Kidney epithelial cell (primary cell): ENCODE measurements around the gene CXCL13. TPM values are rescaled to one million over a fixed set of nuclear protein-coding genes. Genes with fewer than 3 reads are reported as not detected.

Experiments
- DNase-seq: peaks from one replicate; pipeline ENCODE4 v3.0.0-alpha.2; 2010; ENCODE audit warnings: low read depth
- H3K27me3 ChIP-seq: 2 replicates; pipeline ENCODE4 v1.6.0; 2011; ENCODE audit warnings: low read length; ENCODE audit not compliant: control insufficient read depth, insufficient read depth
- H3K36me3 ChIP-seq: 2 replicates; pipeline ENCODE4 v1.5.1; 2011; ENCODE audit warnings: low read length; ENCODE audit not compliant: control insufficient read depth, insufficient read depth
- H3K4me3 ChIP-seq: 2 replicates; pipeline ENCODE4 v1.5.1; 2011; ENCODE audit warnings: low read depth, mild to moderate bottlenecking, control low read depth, low read length
- total RNA-seq: library from RNA; depleted of rRNA; stranded (reverse); fragments of >200 nt; gene quantifications from 2 replicates; pipeline ENCODE4 v1.2.3, GENCODE V29; 2015
- TF ChIP-seq, protein P1 (sequence below): IDR thresholded peaks from 2 replicates; pipeline ENCODE4 v1.5.1; 2011; ENCODE audit warnings: mild to moderate bottlenecking, moderate library complexity, low read length, control low read depth, inconsistent platforms; ENCODE audit not compliant: insufficient read depth, poor library complexity, severe bottlenecking

Gene CXCL13
- total RNA-seq, 1 donor from 2014 or later: not detected

DNA sequence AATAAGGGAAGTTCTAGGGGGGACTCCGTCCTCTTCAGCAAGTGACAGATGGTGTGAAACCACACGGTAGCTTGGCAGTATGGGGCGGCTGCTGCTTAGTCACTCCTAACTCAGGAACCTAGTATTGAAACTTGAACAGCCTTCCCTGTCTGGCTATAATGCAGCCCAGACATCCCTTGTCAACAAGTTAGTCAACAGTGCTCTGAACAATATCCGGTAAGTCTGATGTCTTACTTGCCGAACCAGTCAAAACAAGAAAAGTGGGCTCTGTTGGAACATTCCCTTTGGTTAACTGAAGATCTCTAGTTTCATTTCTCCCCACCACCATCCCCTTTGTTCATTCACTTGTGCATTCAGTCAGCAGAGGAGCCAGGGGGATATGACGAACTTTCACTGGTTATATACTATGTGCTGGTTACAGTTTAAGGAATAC lies 18.7 kb upstream of the CXCL13 start:
- Histone ChIP-seq H3K27me3 (no peaks in the 10 kb centered on the region), H3K36me3 (no peaks in the 10 kb centered on the region), H3K4me3 (no peak overlapping the region)
- TF ChIP-seq, protein P1, sequence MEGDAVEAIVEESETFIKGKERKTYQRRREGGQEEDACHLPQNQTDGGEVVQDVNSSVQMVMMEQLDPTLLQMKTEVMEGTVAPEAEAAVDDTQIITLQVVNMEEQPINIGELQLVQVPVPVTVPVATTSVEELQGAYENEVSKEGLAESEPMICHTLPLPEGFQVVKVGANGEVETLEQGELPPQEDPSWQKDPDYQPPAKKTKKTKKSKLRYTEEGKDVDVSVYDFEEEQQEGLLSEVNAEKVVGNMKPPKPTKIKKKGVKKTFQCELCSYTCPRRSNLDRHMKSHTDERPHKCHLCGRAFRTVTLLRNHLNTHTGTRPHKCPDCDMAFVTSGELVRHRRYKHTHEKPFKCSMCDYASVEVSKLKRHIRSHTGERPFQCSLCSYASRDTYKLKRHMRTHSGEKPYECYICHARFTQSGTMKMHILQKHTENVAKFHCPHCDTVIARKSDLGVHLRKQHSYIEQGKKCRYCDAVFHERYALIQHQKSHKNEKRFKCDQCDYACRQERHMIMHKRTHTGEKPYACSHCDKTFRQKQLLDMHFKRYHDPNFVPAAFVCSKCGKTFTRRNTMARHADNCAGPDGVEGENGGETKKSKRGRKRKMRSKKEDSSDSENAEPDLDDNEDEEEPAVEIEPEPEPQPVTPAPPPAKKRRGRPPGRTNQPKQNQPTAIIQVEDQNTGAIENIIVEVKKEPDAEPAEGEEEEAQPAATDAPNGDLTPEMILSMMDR: no peak
- DNase-seq: no peak

DNA sequence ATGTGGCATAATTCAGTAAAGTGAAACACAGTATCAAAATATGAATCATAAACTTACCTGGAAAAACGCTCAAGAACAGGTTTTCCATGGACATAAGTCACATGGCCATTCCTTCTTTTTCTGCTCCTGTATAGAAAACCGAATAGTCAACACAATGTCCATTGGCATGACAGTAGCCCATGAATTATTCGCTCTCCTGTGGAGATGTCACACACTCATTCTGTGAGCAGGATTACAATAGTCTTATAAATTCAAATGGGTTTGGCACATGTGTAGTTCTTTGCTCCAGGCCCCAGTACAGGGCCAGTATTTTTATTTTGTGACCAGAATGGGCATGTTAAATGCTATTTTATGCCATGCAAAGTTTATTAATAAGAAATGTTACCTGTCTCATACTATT lies 15.1 kb upstream of the CXCL13 start:
- TF ChIP-seq, protein P1: no peak
- no peaks in the 10 kb centered on the region for H3K27me3 ChIP-seq
- no peak overlapping the region for H3K4me3 ChIP-seq
- no peaks in the 10 kb centered on the region for H3K36me3 ChIP-seq
- DNase-seq: no peak

DNA sequence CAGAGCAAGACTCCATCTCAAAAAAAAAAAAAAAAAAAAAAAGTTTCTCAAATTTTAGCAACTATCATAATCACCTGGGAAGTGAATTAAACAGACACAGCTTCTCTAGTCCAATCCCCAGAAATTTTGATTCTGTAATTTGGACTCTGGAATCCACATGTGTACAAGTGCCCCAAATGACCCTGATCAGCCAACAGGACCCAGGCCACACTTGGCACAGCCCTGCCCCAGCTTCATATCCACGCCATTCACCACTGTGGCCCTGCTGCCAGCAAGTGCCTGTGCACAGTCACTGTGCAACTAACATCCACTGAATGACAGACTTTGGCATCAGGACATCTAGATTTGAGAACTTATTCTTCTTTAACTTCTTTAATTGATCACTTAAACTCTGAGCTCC lies 14.1 kb upstream of the CXCL13 start:
- no peak for DNase-seq
- TF ChIP-seq, protein P1: no peak
- no peak overlapping the region for H3K4me3 ChIP-seq
- H3K36me3 ChIP-seq: no peaks in the 10 kb centered on the region
- no peaks in the 10 kb centered on the region for H3K27me3 ChIP-seq

DNA sequence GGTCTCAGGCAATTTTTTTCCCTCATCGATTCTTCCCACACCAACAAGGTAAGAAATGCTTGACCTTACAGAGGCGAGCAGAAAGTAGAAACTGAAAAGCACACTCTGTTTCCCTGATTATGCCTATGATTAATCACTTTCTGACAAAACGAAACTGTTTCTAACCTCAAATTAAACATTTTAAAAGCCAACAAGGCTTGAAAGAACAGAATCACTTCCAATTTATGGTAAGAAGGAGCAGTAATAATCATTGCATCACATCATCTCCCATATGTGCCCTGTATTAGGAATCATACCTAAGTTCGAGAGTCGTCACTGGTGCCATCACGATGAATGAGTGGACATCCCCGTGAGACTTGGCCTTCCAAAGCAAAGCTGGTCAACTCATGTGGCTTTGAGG lies 12.5 kb upstream of the CXCL13 start:
- no peak for DNase-seq
- H3K4me3 ChIP-seq: no peak overlapping the region

DNA sequence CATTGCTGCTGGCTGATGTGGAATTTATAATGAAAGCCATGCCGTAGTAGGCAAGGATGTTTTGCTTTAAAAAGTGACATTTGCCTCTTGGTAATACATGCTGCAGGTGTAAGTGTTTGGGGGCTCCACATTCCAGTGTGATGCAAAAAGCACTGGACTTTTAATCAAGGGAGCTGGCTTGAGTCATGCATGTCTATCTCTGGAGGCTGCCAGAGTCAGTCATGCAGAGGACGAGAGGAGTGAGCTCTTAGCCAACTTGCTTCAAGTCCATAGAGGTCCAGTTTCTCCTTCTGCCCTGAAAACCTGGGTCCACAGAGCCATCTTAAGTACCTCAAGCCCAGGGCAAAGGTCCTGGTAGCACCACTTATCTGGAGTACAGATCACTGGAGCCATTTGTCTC lies 11.6 kb upstream of the CXCL13 start:
- TF ChIP-seq, protein P1: no peak
- DNase-seq: peak; percentile 39

More for the DNA sequence above, 12.5 kb upstream of the CXCL13 start:
- Histone ChIP-seq H3K27me3 (no peaks in the 10 kb centered on the region), H3K36me3 (no peaks in the 10 kb centered on the region)
- TF ChIP-seq, protein P1: no peak

DNA sequence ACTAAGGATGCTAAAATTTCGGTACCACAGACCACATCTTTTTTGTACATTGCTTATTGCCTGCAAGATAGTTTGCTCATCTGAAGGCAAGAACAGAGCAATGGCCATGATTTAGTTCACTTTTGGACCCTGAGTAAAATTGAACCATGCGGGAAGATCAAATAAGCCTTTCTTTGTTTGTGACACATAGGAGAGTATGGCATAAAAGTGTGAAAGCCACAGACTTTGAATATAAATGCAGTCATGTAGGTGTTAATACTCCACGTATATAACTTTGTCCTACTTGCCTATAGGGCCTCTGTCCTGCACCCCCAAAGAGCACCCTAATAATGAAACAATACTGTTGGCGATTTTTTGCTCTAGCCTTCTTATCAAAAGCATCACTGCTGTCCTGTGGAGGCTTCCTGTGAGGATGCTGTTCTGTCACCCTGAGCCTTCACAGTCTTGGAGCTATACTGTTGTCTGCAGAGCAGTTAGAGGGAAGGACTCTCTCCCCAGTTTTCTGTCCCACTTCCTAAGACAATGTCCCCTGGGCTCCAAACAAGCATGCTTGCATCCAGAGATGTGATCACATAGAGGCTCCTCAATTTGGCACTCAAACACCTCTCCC lies 10.2 kb upstream of the CXCL13 start:
- H3K27me3 ChIP-seq: no peaks in the 10 kb centered on the region
- TF ChIP-seq, protein P1: no peak

More for the DNA sequence above, 11.6 kb upstream of the CXCL13 start:
- H3K36me3 ChIP-seq: no peaks in the 10 kb centered on the region
- H3K4me3 ChIP-seq: no peak overlapping the region
- H3K27me3 ChIP-seq: no peaks in the 10 kb centered on the region

More for the DNA sequence above, 10.2 kb upstream of the CXCL13 start:
- no peaks in the 10 kb centered on the region for H3K36me3 ChIP-seq
- no peak for DNase-seq
- no peak overlapping the region for H3K4me3 ChIP-seq
